ENCODE data around the gene PRDM2. TPM values are rescaled to one million over a fixed set of nuclear protein-coding genes. Genes with fewer than 3 reads are reported as not detected.

The PRDM2 gene
- total and polyA plus RNA-seq, 2 experiments from 2014 or later, result 11.5 to 18.6 TPM

GRCh38 chr1:13792419-13792818, 92.4 kb downstream of the PRDM2 start:
- H3K27me3 ChIP-seq, result no peaks in the 10 kb centered on the region
- WGBS (ENCODE audit: low lambda C conversion rate, missing lambda C conversion rate), result over 99% methylated on average over 6 of the region's 6 CpGs
- no peaks in the 10 kb centered on the region for H3K4me1 ChIP-seq (ENCODE audit: insufficient read depth)
- H3K79me2 ChIP-seq, result peaks cover 32% of the 10 kb centered on the region
- no peak overlapping the region for H3K27ac ChIP-seq
- no peak overlapping the region for H2AFZ ChIP-seq
- TF ChIP-seq CTCF (IDR thresholded peaks at IDR 0.05; ENCODE audit: poor library complexity), result no peak
- TF ChIP-seq EZH2 (IDR thresholded peaks at IDR 0.05; ENCODE audit: borderline replicate concordance), result no peak
- TF ChIP-seq EZH2phosphoT487 (IDR thresholded peaks at IDR 0.05; ENCODE audit: low read depth, severe bottlenecking, unreplicated experiment), result no peak
- no peaks in the 10 kb centered on the region for H3K9me3 ChIP-seq (ENCODE audit: low read depth)
- no peaks in the 10 kb centered on the region for H3K36me3 ChIP-seq (replicated peaks; ENCODE audit: insufficient read depth, low read depth)
- no peaks in the 10 kb centered on the region for H3K9me2 ChIP-seq (replicated peaks; ENCODE audit: insufficient read depth)
- DNase-seq (ENCODE audit: low spot score), result no peak
- H4K20me1 ChIP-seq (ENCODE audit: insufficient read depth, poor library complexity, severe bottlenecking), result peaks cover 8% of the 10 kb centered on the region
- H3K4me3 ChIP-seq, result no peak overlapping the region
- H3K4me2 ChIP-seq, result no peak overlapping the region

GRCh38 chr1:13793088-13793730, 93.2 kb downstream of the PRDM2 start:
- H3K4me2 ChIP-seq, result no peak overlapping the region
- H3K36me3 ChIP-seq (replicated peaks; ENCODE audit: insufficient read depth, low read depth), result no peaks in the 10 kb centered on the region
- no peaks in the 10 kb centered on the region for H4K20me1 ChIP-seq (ENCODE audit: insufficient read depth, poor library complexity, severe bottlenecking)
- 88% methylated on average over 14 of the region's 14 CpGs for WGBS (ENCODE audit: low lambda C conversion rate, missing lambda C conversion rate)
- no peak for TF ChIP-seq CTCF (IDR thresholded peaks at IDR 0.05; ENCODE audit: poor library complexity)
- no peak for TF ChIP-seq EZH2phosphoT487 (IDR thresholded peaks at IDR 0.05; ENCODE audit: low read depth, severe bottlenecking, unreplicated experiment)
- TF ChIP-seq EZH2 (IDR thresholded peaks at IDR 0.05; ENCODE audit: borderline replicate concordance), result no peak
- H3K9me3 ChIP-seq (ENCODE audit: low read depth), result no peaks in the 10 kb centered on the region
- no peak for DNase-seq (ENCODE audit: low spot score)
- H3K27ac ChIP-seq, result no peak overlapping the region
- no peak overlapping the region for H2AFZ ChIP-seq
- H3K4me3 ChIP-seq, result no peak overlapping the region
- no peaks in the 10 kb centered on the region for H3K4me1 ChIP-seq (ENCODE audit: insufficient read depth)
- H3K9me2 ChIP-seq (replicated peaks; ENCODE audit: insufficient read depth), result no peaks in the 10 kb centered on the region
- peaks cover 28% of the 10 kb centered on the region for H3K79me2 ChIP-seq
- no peaks in the 10 kb centered on the region for H3K27me3 ChIP-seq

- Histone ChIP-seq H4K20me1 (ENCODE audit: insufficient read depth, poor library complexity, severe bottlenecking) (no peaks in the 10 kb centered on the region), H3K4me3 (no peak overlapping the region), H3K4me2 (no peak overlapping the region), H3K27ac (no peak overlapping the region), H2AFZ (no peak overlapping the region), H3K27me3 (no peaks in the 10 kb centered on the region), H3K79me2 (peaks cover 15% of the 10 kb centered on the region), H3K36me3 (replicated peaks; ENCODE audit: insufficient read depth, low read depth) (no peaks in the 10 kb centered on the region), H3K9me3 (ENCODE audit: low read depth) (no peaks in the 10 kb centered on the region), H3K9me2 (replicated peaks; ENCODE audit: insufficient read depth) (no peaks in the 10 kb centered on the region), H3K4me1 (ENCODE audit: insufficient read depth) (peaks cover 4% of the 10 kb centered on the region)
- WGBS (ENCODE audit: low lambda C conversion rate, missing lambda C conversion rate), result 95% methylated on average over 8 of the region's 8 CpGs
- no peak for DNase-seq (ENCODE audit: low spot score)
- TF ChIP-seq CTCF (IDR thresholded peaks at IDR 0.05; ENCODE audit: poor library complexity) (no peak), EZH2 (IDR thresholded peaks at IDR 0.05; ENCODE audit: borderline replicate concordance) (no peak), EZH2phosphoT487 (IDR thresholded peaks at IDR 0.05; ENCODE audit: low read depth, severe bottlenecking, unreplicated experiment) (no peak)
Measured at GRCh38 chr1:13794231-13795187, 94.5 kb downstream of the PRDM2 start.
